Panc1 (cell line): ENCODE results near the gene LCE6A.

Experiments used
- POLR2AphosphoS5 ChIP-seq: IDR thresholded peaks from 2 replicates; pipeline ENCODE4 v1.6.1; 2012; ENCODE audit warnings: mild to moderate bottlenecking, low read depth, low read length, moderate library complexity
- TCF7L2 ChIP-seq: IDR thresholded peaks from 2 replicates; pipeline ENCODE4 v1.6.1; 2011; ENCODE audit warnings: mild to moderate bottlenecking, low read depth, low read length, inconsistent platforms
- TF ChIP-seq, protein P1 (sequence below): fragments of 450-650 bp; IDR thresholded peaks from 2 replicates; pipeline ENCODE4 v1.5.1; 2017; ENCODE audit warnings: mild to moderate bottlenecking
- TF ChIP-seq, protein P2 (sequence below), 2 experiments: IDR thresholded peaks; 2 replicates each; pipeline ENCODE4 v1.6.1; 2011 to 2012; ENCODE audit warnings: low read depth in 2 of 2, control low read depth in 1 of 2, low read length in 1 of 2, mild to moderate bottlenecking in 1 of 2, moderate library complexity in 1 of 2; ENCODE audit not compliant: insufficient read depth in 1 of 2

DNA sequence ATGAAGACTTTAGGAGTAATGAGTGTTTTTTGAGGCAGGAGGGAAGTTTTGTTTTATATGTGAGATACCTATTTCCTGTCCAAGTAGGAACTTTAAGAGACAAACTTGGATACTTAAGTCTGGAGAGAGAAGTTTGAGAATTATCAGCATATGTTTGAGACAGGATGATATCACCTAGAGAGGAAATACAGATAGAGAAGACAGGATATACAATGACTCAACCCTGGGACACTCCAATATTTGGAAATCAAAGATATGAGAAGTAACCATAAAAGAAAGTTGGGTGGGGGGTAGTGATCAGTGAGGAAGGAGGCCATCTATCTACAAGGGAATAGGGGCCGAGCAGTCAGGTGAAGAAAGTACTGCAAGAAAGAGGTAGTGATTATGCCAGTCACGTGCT, 23.7 kb downstream of the LCE6A start:
- TF ChIP-seq, protein P1, sequence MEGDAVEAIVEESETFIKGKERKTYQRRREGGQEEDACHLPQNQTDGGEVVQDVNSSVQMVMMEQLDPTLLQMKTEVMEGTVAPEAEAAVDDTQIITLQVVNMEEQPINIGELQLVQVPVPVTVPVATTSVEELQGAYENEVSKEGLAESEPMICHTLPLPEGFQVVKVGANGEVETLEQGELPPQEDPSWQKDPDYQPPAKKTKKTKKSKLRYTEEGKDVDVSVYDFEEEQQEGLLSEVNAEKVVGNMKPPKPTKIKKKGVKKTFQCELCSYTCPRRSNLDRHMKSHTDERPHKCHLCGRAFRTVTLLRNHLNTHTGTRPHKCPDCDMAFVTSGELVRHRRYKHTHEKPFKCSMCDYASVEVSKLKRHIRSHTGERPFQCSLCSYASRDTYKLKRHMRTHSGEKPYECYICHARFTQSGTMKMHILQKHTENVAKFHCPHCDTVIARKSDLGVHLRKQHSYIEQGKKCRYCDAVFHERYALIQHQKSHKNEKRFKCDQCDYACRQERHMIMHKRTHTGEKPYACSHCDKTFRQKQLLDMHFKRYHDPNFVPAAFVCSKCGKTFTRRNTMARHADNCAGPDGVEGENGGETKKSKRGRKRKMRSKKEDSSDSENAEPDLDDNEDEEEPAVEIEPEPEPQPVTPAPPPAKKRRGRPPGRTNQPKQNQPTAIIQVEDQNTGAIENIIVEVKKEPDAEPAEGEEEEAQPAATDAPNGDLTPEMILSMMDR, result no peak
- TF ChIP-seq, protein P2, sequence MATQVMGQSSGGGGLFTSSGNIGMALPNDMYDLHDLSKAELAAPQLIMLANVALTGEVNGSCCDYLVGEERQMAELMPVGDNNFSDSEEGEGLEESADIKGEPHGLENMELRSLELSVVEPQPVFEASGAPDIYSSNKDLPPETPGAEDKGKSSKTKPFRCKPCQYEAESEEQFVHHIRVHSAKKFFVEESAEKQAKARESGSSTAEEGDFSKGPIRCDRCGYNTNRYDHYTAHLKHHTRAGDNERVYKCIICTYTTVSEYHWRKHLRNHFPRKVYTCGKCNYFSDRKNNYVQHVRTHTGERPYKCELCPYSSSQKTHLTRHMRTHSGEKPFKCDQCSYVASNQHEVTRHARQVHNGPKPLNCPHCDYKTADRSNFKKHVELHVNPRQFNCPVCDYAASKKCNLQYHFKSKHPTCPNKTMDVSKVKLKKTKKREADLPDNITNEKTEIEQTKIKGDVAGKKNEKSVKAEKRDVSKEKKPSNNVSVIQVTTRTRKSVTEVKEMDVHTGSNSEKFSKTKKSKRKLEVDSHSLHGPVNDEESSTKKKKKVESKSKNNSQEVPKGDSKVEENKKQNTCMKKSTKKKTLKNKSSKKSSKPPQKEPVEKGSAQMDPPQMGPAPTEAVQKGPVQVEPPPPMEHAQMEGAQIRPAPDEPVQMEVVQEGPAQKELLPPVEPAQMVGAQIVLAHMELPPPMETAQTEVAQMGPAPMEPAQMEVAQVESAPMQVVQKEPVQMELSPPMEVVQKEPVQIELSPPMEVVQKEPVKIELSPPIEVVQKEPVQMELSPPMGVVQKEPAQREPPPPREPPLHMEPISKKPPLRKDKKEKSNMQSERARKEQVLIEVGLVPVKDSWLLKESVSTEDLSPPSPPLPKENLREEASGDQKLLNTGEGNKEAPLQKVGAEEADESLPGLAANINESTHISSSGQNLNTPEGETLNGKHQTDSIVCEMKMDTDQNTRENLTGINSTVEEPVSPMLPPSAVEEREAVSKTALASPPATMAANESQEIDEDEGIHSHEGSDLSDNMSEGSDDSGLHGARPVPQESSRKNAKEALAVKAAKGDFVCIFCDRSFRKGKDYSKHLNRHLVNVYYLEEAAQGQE (IDR thresholded peaks at IDR 0.05; ENCODE audit: insufficient read depth in 1 of 2, low read depth in 2 of 2, low read length in 1 of 2), result no peak
- TF ChIP-seq POLR2AphosphoS5 (no peak), TCF7L2 (no peak)
